Left lobe of liver (tissue), 2 donors: ENCODE results near the gene SPTB. TPM values are rescaled to one million over a fixed set of nuclear protein-coding genes. Genes with fewer than 3 reads are reported as not detected.
A peak's percentile ranks its signal among the peaks of the same experiment; 100 is the strongest.

Source experiments
- ATAC-seq: fragments of 200-7000 bp; cut with Tn5 transposase; one replicate; pipeline ENCODE4 v1.9.1; 2020; ENCODE audit warnings: mild to moderate bottlenecking, moderate library complexity
- DNase-seq: peaks from one replicate; pipeline ENCODE4 v3.0.0-alpha.2; 2020; ENCODE audit warnings: low spot score
- total RNA-seq: library from RNA; stranded (reverse); gene quantifications from one replicate; pipeline ENCODE4 v1.2.1, GENCODE V29; 2021
- donor health status: DM: no; HTN: no; CAD: no; lungs with moderate emphysema.
- donor health status: DM: no; HTN: yes; CAD: no.

Gene SPTB
- total RNA-seq, 1 donor from 2014 or later: 0.35 TPM

GRCh38 chr14:64889352-64889751 is 9.6 kb upstream of the SPTB start:
- ATAC-seq (no peak), DNase-seq (no peak)

GRCh38 chr14:64885559-64885958 is 5.9 kb upstream of the SPTB start:
- no peak for ATAC-seq
- no peak for DNase-seq

- DNase-seq: peak; percentile 58
- peak; percentile 89 for ATAC-seq
Measured at GRCh38 chr14:64880221-64881121, 764 bp upstream of the SPTB start.

- peak; percentile 17 for ATAC-seq
- DNase-seq: no peak
Measured at GRCh38 chr14:64878837-64879634, 671 bp downstream of the SPTB start.

GRCh38 chr14:64877846-64878245 is 1.9 kb downstream of the SPTB start:
- DNase-seq: no peak
- no peak for ATAC-seq

- no peak for DNase-seq
- no peak for ATAC-seq
Measured at GRCh38 chr14:64875350-64875749, 4.4 kb downstream of the SPTB start.

GRCh38 chr14:64873506-64874219 is 6.0 kb downstream of the SPTB start:
- DNase-seq (no peak), ATAC-seq (peak; percentile 53)

- DNase-seq (no peak), ATAC-seq (no peak)
Measured at GRCh38 chr14:64871344-64871743, 8.4 kb downstream of the SPTB start.

- ATAC-seq (no peak), DNase-seq (no peak)
Measured at GRCh38 chr14:64870160-64870559, 9.5 kb downstream of the SPTB start.

GRCh38 chr14:64868841-64869240 is 10.9 kb downstream of the SPTB start:
- ATAC-seq (no peak), DNase-seq (no peak)

- ATAC-seq (no peak), DNase-seq (no peak)
Measured at GRCh38 chr14:64868379-64868778, 11.3 kb downstream of the SPTB start.

GRCh38 chr14:64867182-64867581 is 12.5 kb downstream of the SPTB start:
- ATAC-seq (no peak), DNase-seq (no peak)

GRCh38 chr14:64865992-64866391 is 13.7 kb downstream of the SPTB start:
- ATAC-seq (no peak), DNase-seq (no peak)

GRCh38 chr14:64865109-64865508 is 14.6 kb downstream of the SPTB start:
- DNase-seq (no peak), ATAC-seq (no peak)

- ATAC-seq: no peak
Measured at GRCh38 chr14:64864258-64864657, 15.4 kb downstream of the SPTB start.

GRCh38 chr14:64861916-64862315 is 17.8 kb downstream of the SPTB start:
- ATAC-seq (no peak), DNase-seq (no peak)

More at GRCh38 chr14:64864258-64864657, 15.4 kb downstream of the SPTB start:
- no peak for DNase-seq

GRCh38 chr14:64860039-64860438 is 19.7 kb downstream of the SPTB start:
- no peak for DNase-seq
- no peak for ATAC-seq

- DNase-seq: no peak
- no peak for ATAC-seq
Measured at GRCh38 chr14:64857979-64858744, 21.5 kb downstream of the SPTB start.

- DNase-seq: no peak
Measured at GRCh38 chr14:64856529-64857445, 22.9 kb downstream of the SPTB start.

More at GRCh38 chr14:64856529-64857445, 22.9 kb downstream of the SPTB start:
- no peak for ATAC-seq
